HG03103 (cell line): ENCODE results near the gene FAM3A.

Source experiments
- ATAC-seq: cut with Tn5 transposase; IDR thresholded peaks from one replicate; pipeline ENCODE4 v1.9.1; 2021; ENCODE audit warnings: low read depth; ENCODE audit not compliant: unreplicated experiment

The FAM3A gene

DNA sequence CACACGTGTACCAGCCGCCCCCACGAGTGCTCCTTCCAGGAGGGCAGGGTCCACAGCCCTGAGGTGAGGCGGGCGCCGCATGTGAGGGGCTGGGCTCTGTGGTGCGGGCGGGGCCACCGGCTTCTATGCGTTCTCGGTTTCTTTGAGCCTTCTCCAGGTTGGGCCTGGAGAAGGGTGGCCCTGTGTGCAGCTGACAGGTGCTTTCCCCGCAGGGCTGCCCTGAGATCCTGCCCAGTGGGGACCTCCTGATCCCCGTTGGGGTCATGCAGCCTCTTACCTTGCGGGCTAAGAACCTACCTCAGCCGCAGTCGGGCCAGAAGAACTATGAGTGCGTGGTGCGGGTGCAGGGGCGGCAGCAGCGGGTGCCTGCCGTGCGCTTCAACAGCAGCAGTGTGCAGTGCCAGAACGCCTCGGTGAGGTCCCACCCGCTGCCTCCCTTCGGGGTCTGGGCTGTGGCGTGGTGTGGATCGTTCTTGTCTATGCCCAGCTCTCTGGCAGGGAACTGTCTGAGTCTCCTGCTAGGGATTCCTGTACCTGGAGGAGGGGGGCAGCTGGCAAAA, 51.1 kb downstream of the FAM3A start:
- ATAC-seq = no peak

DNA sequence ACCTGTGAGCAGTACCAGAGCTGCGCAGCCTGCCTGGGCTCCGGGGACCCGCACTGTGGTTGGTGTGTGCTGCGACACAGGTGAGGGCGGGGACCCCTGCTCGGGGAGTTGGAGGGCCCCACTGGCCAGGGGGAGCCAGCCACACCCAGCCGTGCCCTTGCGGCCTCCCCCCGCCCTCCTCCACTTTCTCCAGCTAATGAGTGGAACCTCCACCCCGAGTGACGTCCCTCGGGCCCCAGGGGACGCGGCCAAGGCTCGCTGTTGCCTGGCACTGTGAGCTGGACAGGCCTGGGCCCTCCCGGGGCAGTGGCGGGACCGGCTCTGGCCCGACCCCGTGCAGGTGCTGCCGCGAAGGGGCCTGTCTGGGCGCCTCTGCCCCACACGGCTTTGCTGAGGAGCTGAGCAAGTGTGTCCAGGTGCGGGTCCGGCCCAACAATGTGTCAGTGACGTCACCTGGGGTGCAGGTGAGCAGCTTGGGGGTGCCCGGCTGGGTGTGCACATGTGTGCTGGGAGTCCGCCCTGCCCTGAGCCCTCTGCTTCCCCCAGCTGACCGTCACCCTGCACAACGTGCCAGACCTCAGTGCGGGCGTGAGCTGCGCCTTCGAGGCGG, 52.3 kb downstream of the FAM3A start:
- no peak for ATAC-seq

DNA sequence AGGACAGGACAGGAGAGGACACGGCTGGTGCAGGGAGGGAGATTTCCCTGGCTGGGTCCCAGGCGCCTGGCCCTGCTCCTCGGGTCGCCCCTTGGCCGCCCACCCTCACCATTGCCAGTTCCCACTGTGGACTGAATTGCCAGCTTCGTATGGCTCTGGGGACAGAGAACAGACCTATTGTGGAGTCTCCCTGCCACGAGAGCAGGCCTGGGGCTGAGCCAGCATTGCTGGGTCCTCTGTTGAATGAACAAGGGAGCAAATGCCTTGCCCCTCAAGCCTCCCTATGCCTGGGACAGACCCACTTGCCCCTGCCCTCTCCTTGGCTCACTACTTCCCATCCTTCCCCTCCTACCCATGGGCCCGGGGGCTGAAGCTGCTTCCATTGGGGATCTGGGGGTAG, 53.6 kb downstream of the FAM3A start:
- ATAC-seq = no peak

DNA sequence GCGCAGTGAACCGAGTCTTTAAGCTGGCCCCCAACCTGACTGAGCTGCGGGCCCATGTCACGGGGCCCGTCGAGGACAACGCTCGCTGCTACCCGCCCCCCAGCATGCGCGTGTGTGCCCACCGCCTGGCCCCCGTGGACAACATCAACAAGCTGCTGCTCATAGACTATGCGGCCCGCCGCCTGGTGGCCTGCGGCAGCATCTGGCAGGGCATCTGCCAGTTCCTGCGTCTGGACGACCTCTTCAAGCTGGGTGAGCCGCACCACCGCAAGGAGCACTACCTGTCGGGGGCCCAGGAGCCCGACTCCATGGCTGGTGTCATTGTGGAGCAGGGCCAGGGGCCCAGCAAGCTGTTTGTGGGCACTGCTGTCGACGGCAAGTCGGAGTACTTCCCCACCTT, 55.7 kb downstream of the FAM3A start:
- no peak for ATAC-seq

DNA sequence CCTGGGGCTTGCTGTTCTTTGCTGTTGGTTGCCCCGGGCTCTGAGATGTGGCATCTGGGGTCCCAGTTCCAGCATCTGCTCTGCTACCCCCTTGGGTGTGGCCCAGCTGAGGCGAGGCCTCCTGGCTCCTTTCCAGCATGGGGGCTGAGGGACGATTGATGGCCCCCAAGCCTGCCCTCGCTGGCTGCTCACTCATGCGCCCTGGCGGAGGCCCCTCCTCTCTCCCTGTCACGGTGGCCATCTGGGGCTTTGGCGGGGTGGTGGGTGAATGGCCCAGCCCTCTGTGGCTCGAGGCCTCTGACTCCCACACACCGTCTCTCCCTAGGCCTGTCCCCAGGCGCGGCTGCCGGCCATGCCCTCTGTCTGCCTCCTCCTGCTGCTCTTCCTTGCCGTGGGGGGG, 56.2 kb downstream of the FAM3A start:
- ATAC-seq = no peak

DNA sequence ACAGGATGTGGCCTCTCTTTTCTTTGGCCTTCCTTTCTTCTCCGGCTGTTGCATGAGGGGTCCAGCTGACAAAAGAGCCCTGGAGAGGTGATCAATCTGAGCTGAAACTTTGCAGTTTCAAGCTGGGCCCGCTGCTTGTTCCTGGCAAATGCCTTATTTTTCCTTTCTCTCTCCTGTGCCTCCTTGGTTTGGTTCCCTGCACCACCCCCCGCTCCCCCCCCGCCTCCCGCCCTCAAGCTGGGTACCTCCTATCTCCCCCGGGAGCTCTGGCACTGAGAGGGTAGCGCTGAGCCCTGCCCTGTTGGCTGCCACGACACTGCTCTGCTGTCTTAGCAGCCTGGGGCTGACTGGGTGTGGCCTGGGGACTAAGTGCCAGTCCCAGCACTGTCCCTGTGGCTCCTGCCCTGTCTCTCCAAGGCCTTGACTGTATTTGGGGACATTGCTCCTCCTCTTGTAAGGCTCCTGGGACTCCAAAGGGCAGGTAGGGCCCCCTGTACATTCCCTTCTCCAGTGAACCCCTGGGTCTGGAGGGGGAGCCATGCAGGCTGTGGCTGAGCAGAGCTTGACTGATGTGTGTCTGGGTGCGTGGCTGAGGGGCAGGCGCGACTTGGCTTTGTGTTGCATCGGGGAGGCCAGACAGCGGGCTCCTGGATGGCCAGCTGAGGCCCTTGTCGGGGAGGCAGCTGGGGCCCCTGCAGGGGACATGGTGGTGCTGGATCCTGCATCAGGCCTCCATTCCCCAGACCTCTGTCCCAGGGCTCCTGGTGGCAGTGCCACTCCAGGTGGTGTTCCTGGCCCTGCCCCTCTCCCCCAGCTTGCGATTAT, 56.9 kb downstream of the FAM3A start:
- no peak for ATAC-seq

DNA sequence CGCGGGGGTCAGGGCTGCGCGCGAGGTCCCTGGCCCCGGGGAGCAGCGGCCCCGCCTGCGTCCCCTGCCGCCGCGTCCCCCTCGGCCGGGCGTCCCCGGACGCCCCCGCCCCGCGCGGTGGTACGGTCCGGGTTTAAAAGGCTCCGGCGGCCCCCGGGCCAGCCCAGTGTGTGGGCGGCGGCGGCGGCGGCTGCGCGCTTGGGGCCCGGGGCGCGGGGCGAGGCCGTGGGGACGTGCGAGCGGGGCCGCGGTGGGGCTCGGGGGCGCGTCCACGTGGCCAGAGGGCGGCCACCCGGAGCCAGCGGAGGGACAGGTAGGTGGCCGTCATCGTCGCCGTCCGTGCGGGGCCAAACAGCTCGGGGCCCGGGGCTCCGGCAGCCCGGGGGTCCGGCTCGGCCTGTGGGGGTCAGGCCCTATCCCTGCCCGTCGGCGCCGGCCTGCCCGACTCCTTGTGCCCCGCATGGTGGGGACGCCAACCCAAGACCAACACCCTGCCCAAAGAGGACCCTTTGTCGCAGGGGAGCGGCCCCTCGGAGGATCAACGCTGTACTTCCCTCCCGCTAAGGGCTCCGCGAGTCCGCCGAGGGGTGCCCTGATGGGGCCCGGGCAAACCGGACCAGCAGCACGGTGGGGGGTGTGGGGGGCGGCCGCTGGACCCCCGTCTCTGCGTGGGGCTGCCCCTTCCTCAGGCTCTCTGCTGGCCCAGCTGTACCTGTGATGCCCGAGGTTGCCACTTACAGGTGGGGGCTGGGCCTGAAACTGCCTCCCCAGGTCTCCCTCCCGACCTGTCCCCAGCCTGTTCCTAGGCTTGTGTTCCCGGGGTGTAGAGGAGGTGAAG, 57.7 kb downstream of the FAM3A start, which contains the start of gene PLXNA3:
Gene PLXNA3, plus strand, starts transcription at position 166 of the 838 bp plus-strand sequence. CDS start 1,903 bp downstream, outside the sequence.
- ATAC-seq = peak; percentile 49

DNA sequence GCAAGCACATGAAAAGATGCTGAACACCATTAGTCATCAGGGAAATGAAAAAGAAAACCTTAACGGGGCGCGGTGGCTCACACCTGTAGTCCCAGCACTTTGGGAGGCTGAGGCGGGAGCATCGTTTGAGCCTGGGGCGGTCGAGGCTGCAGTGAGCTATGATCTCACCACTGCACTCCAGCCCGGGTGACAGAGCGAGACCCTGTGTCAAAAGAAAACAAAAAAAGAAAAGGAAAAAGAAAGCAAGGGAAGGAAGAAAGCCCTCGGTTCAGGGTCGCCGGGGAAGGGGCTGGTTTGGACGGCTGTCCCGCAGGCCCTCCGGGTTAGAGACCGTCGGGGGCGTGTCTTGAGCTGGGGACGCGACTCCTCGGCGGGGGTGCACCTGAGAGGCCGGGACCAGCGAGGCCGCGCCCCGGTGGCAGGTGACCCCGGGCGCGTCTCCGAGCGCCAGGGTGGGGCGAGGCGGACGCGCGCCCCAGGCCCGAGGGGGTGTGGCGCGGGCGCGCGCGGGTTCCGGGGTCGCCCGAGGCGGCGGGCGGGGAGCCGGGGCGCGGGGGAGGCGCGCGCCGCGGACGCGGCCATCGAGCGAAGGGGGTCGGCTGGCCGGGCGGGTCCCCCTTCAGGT, 58.4 kb downstream of the FAM3A start:
- peak; percentile 40 for ATAC-seq
